ENCODE measurements around the gene PLCL1.

GRCh38 chr2:197814526-197814925 is 10.1 kb downstream of the PLCL1 start:
- TF ChIP-seq CTCF (IDR thresholded peaks at IDR 0.05), result no peak
- no peak for TF ChIP-seq POLR2A (IDR thresholded peaks at IDR 0.05)

Measured in breast epithelium (tissue), 3 donors.